Measurements from ENCODE around the gene SDHAF3.
"Not testable (repeated sequence)": the region's sequence is repeated elsewhere in the genome, so short reads cannot be mapped to it uniquely, and the experiment has no call there.

Gene SDHAF3

DNA sequence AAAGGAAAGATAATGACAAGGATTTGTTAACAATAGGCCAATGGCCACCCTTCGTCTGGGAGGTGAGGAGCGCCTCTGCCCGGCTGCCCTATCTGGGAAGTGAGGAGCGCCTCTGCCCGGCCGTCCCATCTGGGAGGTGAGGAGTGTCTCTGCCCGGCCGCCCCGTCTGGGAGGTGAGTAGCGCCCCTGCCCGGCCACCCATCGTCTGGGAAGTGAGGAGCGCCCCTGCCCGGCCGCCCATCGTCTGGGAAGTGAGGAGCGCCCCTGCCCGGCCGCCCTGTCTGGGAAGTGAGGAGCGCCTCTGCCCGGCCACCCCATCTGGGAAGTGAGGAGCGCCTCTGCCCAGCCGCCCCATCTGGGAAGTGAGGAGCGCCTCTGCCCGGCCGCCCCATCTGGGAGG is 42.5 kb downstream of the SDHAF3 start:
- H2BK12ac ChIP-seq (ENCODE audit: low read length) = not testable (repeated sequence)
- WGBS (ENCODE audit: extremely low coverage, insufficient coverage, insufficient read length) = no CpG with 5 or more reads among the region's 26 CpGs

DNA sequence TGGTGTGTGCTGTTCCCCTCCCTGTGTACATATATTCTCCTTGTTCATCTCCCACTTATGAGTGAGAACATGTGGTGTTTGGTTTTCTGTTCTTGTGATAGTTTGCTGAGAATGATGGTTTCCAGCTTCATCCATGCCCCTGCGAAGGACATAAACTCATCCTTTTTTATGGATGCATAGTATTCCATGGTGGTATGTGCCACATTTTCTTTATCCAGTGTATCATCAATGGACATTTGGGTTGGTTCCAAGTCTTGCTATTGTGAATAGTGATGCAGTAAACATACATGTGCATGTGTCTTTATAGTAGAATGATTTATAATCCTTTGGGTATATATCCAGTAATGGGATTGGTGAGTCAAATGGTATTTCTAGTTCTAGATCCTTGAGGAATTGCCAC is 44.1 kb downstream of the SDHAF3 start:
- H3K79me2 ChIP-seq (ENCODE audit: control insufficient read depth, insufficient read depth, low read length, poor library complexity); H3K27ac ChIP-seq (ENCODE audit: low read depth, low read length); H2BK12ac ChIP-seq (ENCODE audit: low read length); H2AK5ac ChIP-seq (ENCODE audit: low read length); H3K4me2 ChIP-seq (ENCODE audit: low read length); H2BK5ac ChIP-seq (ENCODE audit: low read depth, low read length, poor library complexity); H3K4ac ChIP-seq (ENCODE audit: low read depth, low read length); H4K12ac ChIP-seq (ENCODE audit: low read depth, low read length); H3K14ac ChIP-seq (ENCODE audit: low read length); H3K23ac ChIP-seq (ENCODE audit: low read length); H3K18ac ChIP-seq (ENCODE audit: low read length); H3K4me1 ChIP-seq (ENCODE audit: control insufficient read depth in 1 of 2, insufficient read depth in 2 of 2, low read length in 2 of 2); DNase-seq; H3K79me1 ChIP-seq (ENCODE audit: low read length); H3K9me3 ChIP-seq (ENCODE audit: insufficient read depth, low read depth, low read length); H4K91ac ChIP-seq (ENCODE audit: low read depth, low read length); H3K9ac ChIP-seq (ENCODE audit: low read length); H4K8ac ChIP-seq (ENCODE audit: low read depth, low read length); H3K36me3 ChIP-seq (ENCODE audit: control insufficient read depth in 1 of 2, insufficient read depth in 2 of 2, low read length in 2 of 2); H2AFZ ChIP-seq (ENCODE audit: insufficient read depth, low read length, poor library complexity); H2BK120ac ChIP-seq (ENCODE audit: insufficient read depth, low read length, poor library complexity); H3K27me3 ChIP-seq (ENCODE audit: insufficient read depth, low read length); H3K4me3 ChIP-seq (ENCODE audit: low read depth, low read length): not testable (repeated sequence)
- WGBS (ENCODE audit: extremely low coverage, insufficient coverage, insufficient read length) = no CpG with 5 or more reads among the region's 1 CpG

More for the DNA sequence above, 42.5 kb downstream of the SDHAF3 start:
- not testable (repeated sequence) for H3K27me3 ChIP-seq (ENCODE audit: insufficient read depth, low read length); H3K18ac ChIP-seq (ENCODE audit: low read length); H2BK5ac ChIP-seq (ENCODE audit: low read depth, low read length, poor library complexity); H4K12ac ChIP-seq (ENCODE audit: low read depth, low read length); H3K79me1 ChIP-seq (ENCODE audit: low read length); H3K79me2 ChIP-seq (ENCODE audit: control insufficient read depth, insufficient read depth, low read length, poor library complexity); H3K23ac ChIP-seq (ENCODE audit: low read length); H2BK120ac ChIP-seq (ENCODE audit: insufficient read depth, low read length, poor library complexity); H3K9me3 ChIP-seq (ENCODE audit: insufficient read depth, low read depth, low read length); H3K4me3 ChIP-seq (ENCODE audit: low read depth, low read length); H2AFZ ChIP-seq (ENCODE audit: insufficient read depth, low read length, poor library complexity); H3K36me3 ChIP-seq (ENCODE audit: control insufficient read depth in 1 of 2, insufficient read depth in 2 of 2, low read length in 2 of 2); H3K14ac ChIP-seq (ENCODE audit: low read length); DNase-seq; H3K4ac ChIP-seq (ENCODE audit: low read depth, low read length); H2AK5ac ChIP-seq (ENCODE audit: low read length); H3K4me2 ChIP-seq (ENCODE audit: low read length); H3K9ac ChIP-seq (ENCODE audit: low read length); H3K4me1 ChIP-seq (ENCODE audit: control insufficient read depth in 1 of 2, insufficient read depth in 2 of 2, low read length in 2 of 2); H3K27ac ChIP-seq (ENCODE audit: low read depth, low read length); H4K8ac ChIP-seq (ENCODE audit: low read depth, low read length); H4K91ac ChIP-seq (ENCODE audit: low read depth, low read length)

- Histone ChIP-seq H3K9me3 (ENCODE audit: insufficient read depth, low read depth, low read length) (no peaks in the 10 kb centered on the region), H4K12ac (ENCODE audit: low read depth, low read length) (no peak overlapping the region), H3K79me2 (ENCODE audit: control insufficient read depth, insufficient read depth, low read length, poor library complexity) (no peaks in the 10 kb centered on the region), H3K4me3 (ENCODE audit: low read depth, low read length) (no peak overlapping the region), H2AK5ac (ENCODE audit: low read length) (no peak overlapping the region), H3K36me3 (ENCODE audit: control insufficient read depth in 1 of 2, insufficient read depth in 2 of 2, low read length in 2 of 2) (no peaks in the 10 kb centered on the region), H3K18ac (ENCODE audit: low read length) (no peak overlapping the region), H3K27ac (ENCODE audit: low read depth, low read length) (no peak overlapping the region), H2BK12ac (ENCODE audit: low read length) (no peak overlapping the region), H4K91ac (ENCODE audit: low read depth, low read length) (no peak overlapping the region), H3K4me2 (ENCODE audit: low read length) (no peak overlapping the region), H3K23ac (ENCODE audit: low read length) (no peak overlapping the region), H3K4ac (ENCODE audit: low read depth, low read length) (no peak overlapping the region), H3K27me3 (ENCODE audit: insufficient read depth, low read length) (no peaks in the 10 kb centered on the region), H3K79me1 (ENCODE audit: low read length) (no peaks in the 10 kb centered on the region), H2BK5ac (ENCODE audit: low read depth, low read length, poor library complexity) (no peak overlapping the region), H3K14ac (ENCODE audit: low read length) (no peak overlapping the region), H2AFZ (ENCODE audit: insufficient read depth, low read length, poor library complexity) (no peak overlapping the region), H3K9ac (ENCODE audit: low read length) (no peak overlapping the region), H4K8ac (ENCODE audit: low read depth, low read length) (no peak overlapping the region), H2BK120ac (ENCODE audit: insufficient read depth, low read length, poor library complexity) (no peak overlapping the region), H3K4me1 (ENCODE audit: control insufficient read depth in 1 of 2, insufficient read depth in 2 of 2, low read length in 2 of 2) (no peaks in the 10 kb centered on the region)
- WGBS (ENCODE audit: extremely low coverage, insufficient coverage, insufficient read length) = no CpG with 5 or more reads among the region's 2 CpGs
- no peak for DNase-seq
Observed at GRCh38 chr7:97166308-97166707, 48.8 kb downstream of the SDHAF3 start.

GRCh38 chr7:97167176-97167575 is 49.7 kb downstream of the SDHAF3 start:
- H3K4me3 ChIP-seq (ENCODE audit: low read depth, low read length) = no peak overlapping the region
- no peak overlapping the region for H4K8ac ChIP-seq (ENCODE audit: low read depth, low read length)
- H2BK5ac ChIP-seq (ENCODE audit: low read depth, low read length, poor library complexity) = no peak overlapping the region
- H3K27me3 ChIP-seq (ENCODE audit: insufficient read depth, low read length) = no peaks in the 10 kb centered on the region
- H2BK12ac ChIP-seq (ENCODE audit: low read length) = no peak overlapping the region
- no peak overlapping the region for H3K4ac ChIP-seq (ENCODE audit: low read depth, low read length)
- no peak overlapping the region for H3K23ac ChIP-seq (ENCODE audit: low read length)
- H4K91ac ChIP-seq (ENCODE audit: low read depth, low read length) = no peak overlapping the region
- no peak overlapping the region for H3K4me2 ChIP-seq (ENCODE audit: low read length)
- no peak overlapping the region for H4K12ac ChIP-seq (ENCODE audit: low read depth, low read length)
- no peaks in the 10 kb centered on the region for H3K4me1 ChIP-seq (ENCODE audit: control insufficient read depth in 1 of 2, insufficient read depth in 2 of 2, low read length in 2 of 2)
- no peaks in the 10 kb centered on the region for H3K79me1 ChIP-seq (ENCODE audit: low read length)
- H3K9ac ChIP-seq (ENCODE audit: low read length) = no peak overlapping the region
- no peaks in the 10 kb centered on the region for H3K36me3 ChIP-seq (ENCODE audit: control insufficient read depth in 1 of 2, insufficient read depth in 2 of 2, low read length in 2 of 2)
- no peaks in the 10 kb centered on the region for H3K79me2 ChIP-seq (ENCODE audit: control insufficient read depth, insufficient read depth, low read length, poor library complexity)
- no CpG with 5 or more reads among the region's 4 CpGs for WGBS (ENCODE audit: extremely low coverage, insufficient coverage, insufficient read length)
- H2AFZ ChIP-seq (ENCODE audit: insufficient read depth, low read length, poor library complexity) = no peak overlapping the region
- no peak overlapping the region for H3K14ac ChIP-seq (ENCODE audit: low read length)
- H3K27ac ChIP-seq (ENCODE audit: low read depth, low read length) = no peak overlapping the region
- no peak for DNase-seq
- H2BK120ac ChIP-seq (ENCODE audit: insufficient read depth, low read length, poor library complexity) = no peak overlapping the region
- H3K9me3 ChIP-seq (ENCODE audit: insufficient read depth, low read depth, low read length) = no peaks in the 10 kb centered on the region
- H2AK5ac ChIP-seq (ENCODE audit: low read length) = no peak overlapping the region
- H3K18ac ChIP-seq (ENCODE audit: low read length) = no peak overlapping the region

Data from trophoblast cell (in vitro differentiated cells and primary cell).